CD4-positive, alpha-beta T cell (primary cell): ENCODE results near the gene LRP1B. TPM values are rescaled to one million over a fixed set of nuclear protein-coding genes. Genes with fewer than 3 reads are reported as not detected.
A peak's percentile ranks its signal among the peaks of the same experiment; 100 is the strongest.

Experiments used
- ATAC-seq: fragments of 200-7000 bp; cut with Tn5 transposase; one replicate; pipeline ENCODE4 v1.10.0; 2022; ENCODE audit warnings: mild to moderate bottlenecking; ENCODE audit not compliant: poor library complexity
- CTCF ChIA-PET: fragments of 350-600 bp; sonication (Branson Sonifier 250); formaldehyde crosslinking; loops from one replicate; lab custom pipeline; 2021; ENCODE audit warnings: antibody characterized with exemption, inconsistent platforms; lab: Charles Lee
- POLR2A ChIA-PET: fragments of 350-600 bp; sonication (Branson Sonifier 250); formaldehyde crosslinking; loops from one replicate; lab custom pipeline; 2021; ENCODE audit warnings: antibody characterized with exemption, inconsistent platforms; lab: Charles Lee
- DNase-seq, 14 experiments: peaks; one replicate each; pipeline ENCODE4 v3.0.0-alpha.2; 2013 to 2020; ENCODE audit warnings: mixed read lengths in 2 of 14
- H3K27ac ChIP-seq, 2 donors: one replicate each; pipeline versions ENCODE4 v1.5.1 to v1.7.0; 2013; ENCODE audit warnings: low read length in 2 of 2, low read depth in 1 of 2, mild to moderate bottlenecking in 1 of 2
- H3K27me3 ChIP-seq, 2 experiments: 1 replicate in 1 of 2; 2 replicates in 1 of 2; pipeline versions ENCODE4 v1.6.1 to v1.7.0; 2013; ENCODE audit warnings: low read length in 2 of 2, control low read depth in 1 of 2, mild to moderate bottlenecking in 1 of 2, moderate library complexity in 1 of 2; ENCODE audit not compliant: insufficient read depth in 2 of 2, control insufficient read depth in 1 of 2
- H3K36me3 ChIP-seq: one replicate; pipeline ENCODE4 v1.6.1; 2013; ENCODE audit warnings: low read length, control low read depth; ENCODE audit not compliant: insufficient read depth
- H3K4me1 ChIP-seq: one replicate; pipeline ENCODE4 v1.6.1; 2013; ENCODE audit warnings: low read length, control low read depth; ENCODE audit not compliant: insufficient read depth
- H3K4me3 ChIP-seq: one replicate; pipeline ENCODE4 v1.5.1; 2013; ENCODE audit warnings: mild to moderate bottlenecking, low read length, moderate library complexity
- H3K9me3 ChIP-seq, 2 experiments: 1 replicate in 1 of 2; 2 replicates in 1 of 2; pipeline versions ENCODE4 v1.6.1 to v1.7.0; 2013; ENCODE audit warnings: low read length in 2 of 2, mild to moderate bottlenecking in 2 of 2, control low read depth in 1 of 2, moderate library complexity in 1 of 2; ENCODE audit not compliant: control insufficient read depth in 1 of 2, insufficient read depth in 1 of 2
- H3K27ac Mint-ChIP-seq: one replicate; pipeline ENCODE4 v1.8.0; 2020; ENCODE audit warnings: mixed read lengths
- H3K27me3 Mint-ChIP-seq: one replicate; pipeline ENCODE4 v1.8.0; 2021; ENCODE audit warnings: mixed read lengths
- H3K36me3 Mint-ChIP-seq: one replicate; pipeline ENCODE4 v1.8.0; 2021; ENCODE audit warnings: low read depth, mixed read lengths
- H3K4me1 Mint-ChIP-seq: one replicate; pipeline ENCODE4 v1.8.0; 2021; ENCODE audit warnings: low read depth, mixed read lengths
- H3K4me3 Mint-ChIP-seq: one replicate; pipeline ENCODE4 v1.8.0; 2020; ENCODE audit warnings: mild to moderate bottlenecking, mixed read lengths
- H3K9me3 Mint-ChIP-seq: one replicate; pipeline ENCODE4 v1.8.0; 2020; ENCODE audit warnings: mixed read lengths
- CTCF ChIP-seq: fragments of 200-600 bp; IDR thresholded peaks from one replicate; pipeline ENCODE4 v1.8.0; 2022; ENCODE audit warnings: antibody characterized with exemption, mild to moderate bottlenecking
- intact Hi-C, 2 experiments: fragments of 100-400 bp; cut with DNase I in 1 of 2; cut with micrococcal nuclease in 1 of 2; formaldehyde crosslinking; loops; one replicate each; pipeline versions ENCODE4 v1.15.1 to v1.9.0; 2023 to 2025; cut with DNase I, micrococcal nuclease
- total RNA-seq, 174 experiments: library from RNA in 2 of 174; stranded (reverse) in 2 of 174; gene quantifications; one replicate each; pipeline ENCODE4 v1.2.3 and lab custom pipeline; 2021 to 2026

Gene LRP1B
- total RNA-seq, 2 experiments from 2014 or later = not detected

- Histone ChIP-seq H3K4me3 (no peak overlapping the region), H3K4me1 (no peaks in the 10 kb centered on the region), H3K36me3 (no peaks in the 10 kb centered on the region), H3K27me3 (peaks cover 12 to 17% of the 10 kb centered on the region in 2 experiments), H3K27ac (no peak overlapping the region), H3K9me3 (peaks cover 0 to 17% of the 10 kb centered on the region in 2 experiments)
- Mint-ChIP-seq H3K9me3 (no peaks in the 10 kb centered on the region), H3K27ac (no peak overlapping the region), H3K27me3 (peaks cover 28% of the 10 kb centered on the region), H3K4me3 (no peak overlapping the region), H3K36me3 (no peaks in the 10 kb centered on the region), H3K4me1 (no peaks in the 10 kb centered on the region)
- ChIA-PET CTCF (no interaction called here), POLR2A (no interaction called here)
- intact Hi-C loops = no loop called here
- DNase-seq = no peak
- ATAC-seq = no peak
- no peak for TF ChIP-seq CTCF
These were observed 4.1 kb upstream of the LRP1B start for GRCh38 chr2:142134911-142135310.

GRCh38 chr2:142130111-142131009 lies 456 bp downstream of the LRP1B start:
- ChIA-PET POLR2A (no interaction called here), CTCF (no interaction called here)
- no peaks in the 10 kb centered on the region for H3K36me3 ChIP-seq
- no peak overlapping the region for H3K4me3 ChIP-seq
- TF ChIP-seq CTCF = no peak
- ATAC-seq (no peak), DNase-seq (peak in 1 of 14 experiments; percentile 6)
- H3K27me3 ChIP-seq = peaks cover 15 to 21% of the 10 kb centered on the region in 2 experiments
- Mint-ChIP-seq H3K9me3 (no peaks in the 10 kb centered on the region), H3K4me3 (no peak overlapping the region), H3K27ac (no peak overlapping the region), H3K4me1 (no peaks in the 10 kb centered on the region), H3K36me3 (no peaks in the 10 kb centered on the region), H3K27me3 (peaks cover 39% of the 10 kb centered on the region)
- H3K27ac ChIP-seq = no peak overlapping the region
- H3K9me3 ChIP-seq = peaks cover 0 to 18% of the 10 kb centered on the region in 2 experiments
- intact Hi-C loops = no loop called here
- H3K4me1 ChIP-seq = no peaks in the 10 kb centered on the region

GRCh38 chr2:142128105-142128504 lies 2.7 kb downstream of the LRP1B start:
- Mint-ChIP-seq H3K27ac (no peak overlapping the region), H3K27me3 (peaks cover 39% of the 10 kb centered on the region), H3K4me1 (no peaks in the 10 kb centered on the region), H3K4me3 (no peak overlapping the region), H3K36me3 (no peaks in the 10 kb centered on the region), H3K9me3 (peaks cover 3% of the 10 kb centered on the region)
- H3K27me3 ChIP-seq = peaks cover 15 to 21% of the 10 kb centered on the region in 2 experiments
- H3K36me3 ChIP-seq = no peaks in the 10 kb centered on the region
- no peak for ATAC-seq
- no peaks in the 10 kb centered on the region for H3K4me1 ChIP-seq
- ChIA-PET POLR2A (no interaction called here), CTCF (no interaction called here)
- no peak for DNase-seq
- H3K4me3 ChIP-seq = no peak overlapping the region
- intact Hi-C loops = no loop called here
- H3K9me3 ChIP-seq = peaks cover 0 to 18% of the 10 kb centered on the region in 2 experiments
- no peak for TF ChIP-seq CTCF
- H3K27ac ChIP-seq = no peak overlapping the region
